ENCODE results near the gene ZNF385C.

DNA sequence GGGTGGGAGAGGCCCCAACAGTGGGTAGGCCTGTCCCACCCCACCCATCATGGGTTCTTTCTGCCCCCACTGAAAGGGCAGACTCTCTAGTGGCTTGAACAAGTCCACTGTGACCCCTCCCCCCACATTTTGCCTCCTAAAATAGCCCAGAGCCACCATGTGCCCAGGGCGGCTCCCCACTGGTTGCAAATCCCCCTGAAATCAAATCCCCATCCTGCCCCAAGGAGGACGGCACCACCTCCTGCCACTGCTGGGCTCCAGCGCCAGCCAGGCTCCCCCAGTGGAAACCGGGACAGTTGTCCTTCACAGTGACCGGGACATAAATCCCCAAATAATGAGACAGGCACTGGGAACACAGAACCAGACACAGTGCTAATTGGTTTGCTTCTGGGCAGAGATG, 20.5 kb downstream of the ZNF385C start:
- TF ChIP-seq, protein P1, sequence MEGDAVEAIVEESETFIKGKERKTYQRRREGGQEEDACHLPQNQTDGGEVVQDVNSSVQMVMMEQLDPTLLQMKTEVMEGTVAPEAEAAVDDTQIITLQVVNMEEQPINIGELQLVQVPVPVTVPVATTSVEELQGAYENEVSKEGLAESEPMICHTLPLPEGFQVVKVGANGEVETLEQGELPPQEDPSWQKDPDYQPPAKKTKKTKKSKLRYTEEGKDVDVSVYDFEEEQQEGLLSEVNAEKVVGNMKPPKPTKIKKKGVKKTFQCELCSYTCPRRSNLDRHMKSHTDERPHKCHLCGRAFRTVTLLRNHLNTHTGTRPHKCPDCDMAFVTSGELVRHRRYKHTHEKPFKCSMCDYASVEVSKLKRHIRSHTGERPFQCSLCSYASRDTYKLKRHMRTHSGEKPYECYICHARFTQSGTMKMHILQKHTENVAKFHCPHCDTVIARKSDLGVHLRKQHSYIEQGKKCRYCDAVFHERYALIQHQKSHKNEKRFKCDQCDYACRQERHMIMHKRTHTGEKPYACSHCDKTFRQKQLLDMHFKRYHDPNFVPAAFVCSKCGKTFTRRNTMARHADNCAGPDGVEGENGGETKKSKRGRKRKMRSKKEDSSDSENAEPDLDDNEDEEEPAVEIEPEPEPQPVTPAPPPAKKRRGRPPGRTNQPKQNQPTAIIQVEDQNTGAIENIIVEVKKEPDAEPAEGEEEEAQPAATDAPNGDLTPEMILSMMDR (IDR thresholded peaks at IDR 0.05): no peak
- TF ChIP-seq POLR2A (IDR thresholded peaks at IDR 0.05): no peak

All from breast epithelium (tissue), 3 donors.